Right lobe of liver (tissue), 6 donors: ENCODE measurements around the gene ARHGAP15. TPM values are rescaled to one million over a fixed set of nuclear protein-coding genes. Genes with fewer than 3 reads are reported as not detected.

Experiments used
- ATAC-seq, 4 donors: fragments of 200-7000 bp; cut with Tn5 transposase; one replicate each; pipeline ENCODE4 v1.9.1; 2020; ENCODE audit warnings: mild to moderate bottlenecking in 4 of 4, moderate library complexity in 4 of 4
- DNase-seq, 3 donors: peaks; one replicate each; pipeline ENCODE4 v3.0.0-alpha.2; 2020
- H3K27ac ChIP-seq, 3 donors: fragments of 200-600 bp; one replicate each; pipeline ENCODE4 v1.8.0; 2022
- H3K27me3 ChIP-seq, 2 donors: fragments of 200-600 bp; one replicate each; pipeline ENCODE4 v1.8.0; 2022
- H3K36me3 ChIP-seq, 4 donors: fragments of 200-600 bp; sonication (generic) in 1 of 4; one replicate each; pipeline versions ENCODE4 v1.5.1 to v1.8.0; 2017 to 2022; ENCODE audit warnings: control low read depth in 1 of 4
- H3K4me1 ChIP-seq, 4 donors: fragments of 200-600 bp; sonication (generic) in 1 of 4; one replicate each; pipeline versions ENCODE4 v1.5.1 to v1.8.0; 2017 to 2022; ENCODE audit warnings: control low read depth in 1 of 4
- H3K4me3 ChIP-seq, 3 donors: fragments of 200-600 bp; one replicate each; pipeline ENCODE4 v1.8.0; 2022
- H3K9me3 ChIP-seq, 4 donors: fragments of 200-600 bp; sonication (generic) in 1 of 4; one replicate each; pipeline versions ENCODE4 v1.5.1 to v1.8.0; 2017 to 2022; ENCODE audit warnings: control low read depth in 1 of 4
- CTCF ChIP-seq, 4 donors: fragments of 200-600 bp in 3 of 4; fragments of 450-650 bp in 1 of 4; IDR thresholded peaks; one replicate each; pipeline versions ENCODE4 v1.5.1 to v1.8.0; 2016 to 2022; ENCODE audit warnings: antibody characterized with exemption in 4 of 4, mild to moderate bottlenecking in 2 of 4
- POLR2A ChIP-seq: fragments of 450-650 bp; IDR thresholded peaks from one replicate; pipeline ENCODE4 v1.6.1; 2017; ENCODE audit warnings: antibody characterized with exemption, mild to moderate bottlenecking
- WGBS: methylation state at CpG from one replicate; pipeline ENCODE4 v1.1.6; 2018; ENCODE audit warnings: low coverage, low lambda C conversion rate; ENCODE audit not compliant: insufficient coverage; ENCODE audit errors: missing lambda C conversion rate; 5-methylcytosine and 5-hydroxymethylcytosine counted together
- intact Hi-C, 2 donors: fragments of 100-400 bp; cut with DNase I; formaldehyde crosslinking; loops; one replicate each; pipeline versions ENCODE4 v1.11.2 to v1.14.1; 2022
- total RNA-seq, 6 experiments: library from RNA; depleted of rRNA in 2 of 6; stranded (reverse); fragments of >200 nt in 2 of 6; fragmentation: NEBNext Ultra II Directional in 3 of 6; extraction: Animal tissue kit (Norgen Biotek cat#: 25700) in 3 of 6; gene quantifications; one replicate each; pipeline versions ENCODE4 v1.1.0 to v1.2.4, GENCODE V29; 2016 to 2023
- donor health status: DM: no; HTN: yes; CAD: no.
- donor health status: DM: no; HTN: no; CAD: no.
- donor health status: DM: no; HTN: no; CAD: no.
- donor health status: DM: no; HTN: yes; CAD: no.
- donor health status: DM: no; HTN: yes; CAD: no.

ARHGAP15 gene
- total RNA-seq, 6 experiments from 2014 or later: 3.3 to 8.2 (median 6.6) TPM

- Histone ChIP-seq H3K9me3 (no peaks in the 10 kb centered on the region), H3K4me1 (no peaks in the 10 kb centered on the region), H3K4me3 (no peak overlapping the region), H3K27ac (no peak overlapping the region), H3K36me3 (no peaks in the 10 kb centered on the region), H3K27me3 (no peaks in the 10 kb centered on the region)
- DNase-seq (no peak), ATAC-seq (no peak)
- WGBS: 41% methylated on average over 4 of the region's 4 CpGs
- intact Hi-C loops: no loop called here
- no peak for TF ChIP-seq CTCF (IDR thresholded peaks at IDR 0.05)
- TF ChIP-seq POLR2A: no peak
These were observed 416.7 kb downstream of the ARHGAP15 start for GRCh38 chr2:143545949-143546255.

GRCh38 chr2:143548032-143548431 lies 418.8 kb downstream of the ARHGAP15 start:
- H3K4me1 ChIP-seq: no peaks in the 10 kb centered on the region
- H3K9me3 ChIP-seq: no peaks in the 10 kb centered on the region
- TF ChIP-seq POLR2A (no peak), CTCF (IDR thresholded peaks at IDR 0.05) (no peak)
- H3K36me3 ChIP-seq: no peaks in the 10 kb centered on the region
- H3K27ac ChIP-seq: no peak overlapping the region
- 27% methylated on average over 2 of the region's 2 CpGs for WGBS
- no peak for DNase-seq
- no peak for ATAC-seq
- no peaks in the 10 kb centered on the region for H3K27me3 ChIP-seq
- intact Hi-C loops: no loop called here
- no peak overlapping the region for H3K4me3 ChIP-seq

- ATAC-seq (no peak), DNase-seq (no peak)
- Histone ChIP-seq H3K4me1 (no peaks in the 10 kb centered on the region), H3K36me3 (no peaks in the 10 kb centered on the region), H3K4me3 (no peak overlapping the region), H3K27ac (no peak overlapping the region), H3K9me3 (no peaks in the 10 kb centered on the region), H3K27me3 (no peaks in the 10 kb centered on the region)
- intact Hi-C loops: no loop called here
- 54% methylated on average over 2 of the region's 2 CpGs for WGBS
- TF ChIP-seq POLR2A (no peak), CTCF (IDR thresholded peaks at IDR 0.05) (no peak)
These were observed 421.3 kb downstream of the ARHGAP15 start for GRCh38 chr2:143550500-143550899.

- ATAC-seq (no peak), DNase-seq (no peak)
- 62% methylated on average over 6 of the region's 9 CpGs for WGBS
- Histone ChIP-seq H3K27me3 (no peaks in the 10 kb centered on the region), H3K4me1 (no peaks in the 10 kb centered on the region), H3K36me3 (no peaks in the 10 kb centered on the region), H3K27ac (no peak overlapping the region), H3K9me3 (no peaks in the 10 kb centered on the region), H3K4me3 (no peak overlapping the region)
- intact Hi-C loops: no loop called here
- no peak for TF ChIP-seq POLR2A
- no peak for TF ChIP-seq CTCF (IDR thresholded peaks at IDR 0.05)
These were observed 422.9 kb downstream of the ARHGAP15 start for GRCh38 chr2:143551971-143552650.

- no peaks in the 10 kb centered on the region for H3K27me3 ChIP-seq
- ATAC-seq (no peak), DNase-seq (no peak)
- no peaks in the 10 kb centered on the region for H3K36me3 ChIP-seq
- TF ChIP-seq CTCF (IDR thresholded peaks at IDR 0.05): no peak
- TF ChIP-seq POLR2A: no peak
- H3K4me3 ChIP-seq: no peak overlapping the region
- no peak overlapping the region for H3K27ac ChIP-seq
- H3K9me3 ChIP-seq: no peaks in the 10 kb centered on the region
- no peaks in the 10 kb centered on the region for H3K4me1 ChIP-seq
- intact Hi-C loops: no loop called here
- 83% methylated on average over 3 of the region's 3 CpGs for WGBS
These were observed 424.0 kb downstream of the ARHGAP15 start for GRCh38 chr2:143553261-143553660.
